ENCODE results near the gene R3HCC1L. TPM values are rescaled to one million over a fixed set of nuclear protein-coding genes. Genes with fewer than 3 reads are reported as not detected.

R3HCC1L gene
- total RNA-seq, 1 donor from 2014 or later, result 18.4 TPM

DNA sequence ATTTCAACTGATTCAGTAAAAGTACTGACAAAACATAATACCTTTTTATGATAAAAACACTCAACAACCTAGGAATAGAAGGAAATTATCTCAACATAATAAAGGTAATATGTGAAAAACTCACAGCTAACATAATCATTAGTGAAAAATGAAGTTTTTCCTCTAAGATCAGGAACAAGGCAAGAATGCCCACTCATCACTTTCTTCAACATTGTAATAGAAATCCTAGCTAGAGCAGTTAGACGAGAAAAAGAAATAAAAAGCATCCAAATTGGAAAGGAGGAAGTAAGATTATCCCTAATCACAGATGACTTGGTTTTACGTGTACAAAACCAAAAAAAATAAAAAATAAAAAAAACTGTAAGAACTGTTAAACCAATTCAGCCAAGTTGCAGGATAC, 58.6 kb downstream of the R3HCC1L start:
- H3K4me3 Mint-ChIP-seq, result no peak overlapping the region
- no peaks in the 10 kb centered on the region for H3K4me1 Mint-ChIP-seq
- peaks cover 20% of the 10 kb centered on the region for H3K9me3 Mint-ChIP-seq
- no peak overlapping the region for H3K27ac Mint-ChIP-seq (ENCODE audit: unreplicated experiment)
- DNase-seq (ENCODE audit: low read depth, low spot score), result no peak
- no peaks in the 10 kb centered on the region for H3K27me3 Mint-ChIP-seq (ENCODE audit: low read depth)
- H3K36me3 Mint-ChIP-seq (ENCODE audit: low read depth), result peaks cover 36% of the 10 kb centered on the region
- TF ChIP-seq, protein P1, sequence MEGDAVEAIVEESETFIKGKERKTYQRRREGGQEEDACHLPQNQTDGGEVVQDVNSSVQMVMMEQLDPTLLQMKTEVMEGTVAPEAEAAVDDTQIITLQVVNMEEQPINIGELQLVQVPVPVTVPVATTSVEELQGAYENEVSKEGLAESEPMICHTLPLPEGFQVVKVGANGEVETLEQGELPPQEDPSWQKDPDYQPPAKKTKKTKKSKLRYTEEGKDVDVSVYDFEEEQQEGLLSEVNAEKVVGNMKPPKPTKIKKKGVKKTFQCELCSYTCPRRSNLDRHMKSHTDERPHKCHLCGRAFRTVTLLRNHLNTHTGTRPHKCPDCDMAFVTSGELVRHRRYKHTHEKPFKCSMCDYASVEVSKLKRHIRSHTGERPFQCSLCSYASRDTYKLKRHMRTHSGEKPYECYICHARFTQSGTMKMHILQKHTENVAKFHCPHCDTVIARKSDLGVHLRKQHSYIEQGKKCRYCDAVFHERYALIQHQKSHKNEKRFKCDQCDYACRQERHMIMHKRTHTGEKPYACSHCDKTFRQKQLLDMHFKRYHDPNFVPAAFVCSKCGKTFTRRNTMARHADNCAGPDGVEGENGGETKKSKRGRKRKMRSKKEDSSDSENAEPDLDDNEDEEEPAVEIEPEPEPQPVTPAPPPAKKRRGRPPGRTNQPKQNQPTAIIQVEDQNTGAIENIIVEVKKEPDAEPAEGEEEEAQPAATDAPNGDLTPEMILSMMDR (conservative IDR thresholded peaks at IDR 0.05), result no peak

DNA sequence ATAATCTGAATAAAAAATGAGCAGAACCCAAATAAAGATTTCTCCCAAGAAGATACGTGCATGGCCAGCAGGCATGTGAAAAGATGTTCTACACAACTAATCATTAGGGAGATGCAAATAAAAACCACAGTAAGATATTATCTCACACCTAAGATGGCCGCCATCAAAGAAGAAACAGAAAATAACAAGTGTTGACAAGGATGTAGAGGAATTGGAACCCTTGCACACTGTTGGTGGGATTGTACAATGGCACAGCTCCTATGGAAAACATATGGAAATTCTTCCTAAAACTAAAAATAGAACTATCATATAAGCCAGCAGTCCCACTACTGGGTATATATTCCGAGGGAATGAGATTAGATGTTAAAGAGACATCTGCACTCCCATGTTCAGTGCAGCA, 60.2 kb downstream of the R3HCC1L start:
- no peak for DNase-seq (ENCODE audit: low read depth, low spot score)
- no peak overlapping the region for H3K4me3 Mint-ChIP-seq
- H3K27ac Mint-ChIP-seq (ENCODE audit: unreplicated experiment), result no peak overlapping the region
- no peaks in the 10 kb centered on the region for H3K27me3 Mint-ChIP-seq (ENCODE audit: low read depth)
- H3K9me3 Mint-ChIP-seq, result peaks cover 20% of the 10 kb centered on the region
- TF ChIP-seq, protein P1 (conservative IDR thresholded peaks at IDR 0.05), result no peak
- no peaks in the 10 kb centered on the region for H3K4me1 Mint-ChIP-seq
- H3K36me3 Mint-ChIP-seq (ENCODE audit: low read depth), result peaks cover 36% of the 10 kb centered on the region

DNA sequence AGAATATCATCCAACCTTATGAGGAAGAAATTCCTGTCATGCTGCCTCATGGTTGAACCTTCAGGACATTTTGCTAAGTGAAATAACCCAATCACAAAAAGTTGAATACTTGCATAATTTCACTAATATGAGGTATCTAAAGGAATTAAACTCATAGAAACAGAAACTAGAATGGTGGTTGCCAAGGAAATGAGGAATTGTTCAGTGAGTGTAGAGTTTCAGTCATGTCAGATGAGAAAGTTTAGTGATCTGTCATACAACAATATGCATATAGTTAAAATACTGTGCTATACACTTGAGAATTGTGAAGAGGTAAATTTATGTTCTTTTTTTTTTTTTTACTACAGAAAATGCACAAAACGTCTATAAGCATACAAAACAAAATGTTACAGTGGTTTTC, 60.7 kb downstream of the R3HCC1L start:
- H3K9me3 Mint-ChIP-seq, result peaks cover 20% of the 10 kb centered on the region
- H3K27me3 Mint-ChIP-seq (ENCODE audit: low read depth), result no peaks in the 10 kb centered on the region
- DNase-seq (ENCODE audit: low read depth, low spot score), result no peak
- no peak overlapping the region for H3K27ac Mint-ChIP-seq (ENCODE audit: unreplicated experiment)
- H3K4me1 Mint-ChIP-seq, result no peaks in the 10 kb centered on the region
- TF ChIP-seq, protein P1 (conservative IDR thresholded peaks at IDR 0.05), result no peak
- no peak overlapping the region for H3K4me3 Mint-ChIP-seq
- H3K36me3 Mint-ChIP-seq (ENCODE audit: low read depth), result peaks cover 31% of the 10 kb centered on the region

DNA sequence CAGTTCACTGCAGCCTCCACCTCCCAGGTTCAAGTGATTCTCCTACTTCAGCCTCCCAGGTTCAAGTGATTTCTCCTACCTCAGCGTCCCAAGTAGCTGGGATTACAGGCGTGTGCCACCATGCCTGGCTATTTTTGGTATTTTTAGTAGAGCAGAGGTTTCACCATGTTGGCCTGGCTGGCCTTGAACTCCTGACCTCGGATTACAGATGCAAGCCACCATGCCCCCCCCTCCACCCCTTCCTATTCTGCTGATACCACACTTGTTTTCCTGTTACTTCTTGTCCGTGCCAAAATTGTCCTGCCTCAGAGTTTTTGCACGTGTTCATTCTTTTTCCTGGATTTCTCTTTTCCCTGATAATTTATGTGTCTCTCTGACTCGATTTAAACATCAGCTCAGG, 62.5 kb downstream of the R3HCC1L start:
- H3K27ac Mint-ChIP-seq (ENCODE audit: unreplicated experiment), result no peak overlapping the region
- H3K4me3 Mint-ChIP-seq, result no peak overlapping the region
- DNase-seq (ENCODE audit: low read depth, low spot score), result no peak
- no peaks in the 10 kb centered on the region for H3K4me1 Mint-ChIP-seq
- H3K27me3 Mint-ChIP-seq (ENCODE audit: low read depth), result no peaks in the 10 kb centered on the region
- peaks cover 20% of the 10 kb centered on the region for H3K36me3 Mint-ChIP-seq (ENCODE audit: low read depth)
- H3K9me3 Mint-ChIP-seq, result peaks cover 16% of the 10 kb centered on the region
- TF ChIP-seq, protein P1 (conservative IDR thresholded peaks at IDR 0.05), result no peak

DNA sequence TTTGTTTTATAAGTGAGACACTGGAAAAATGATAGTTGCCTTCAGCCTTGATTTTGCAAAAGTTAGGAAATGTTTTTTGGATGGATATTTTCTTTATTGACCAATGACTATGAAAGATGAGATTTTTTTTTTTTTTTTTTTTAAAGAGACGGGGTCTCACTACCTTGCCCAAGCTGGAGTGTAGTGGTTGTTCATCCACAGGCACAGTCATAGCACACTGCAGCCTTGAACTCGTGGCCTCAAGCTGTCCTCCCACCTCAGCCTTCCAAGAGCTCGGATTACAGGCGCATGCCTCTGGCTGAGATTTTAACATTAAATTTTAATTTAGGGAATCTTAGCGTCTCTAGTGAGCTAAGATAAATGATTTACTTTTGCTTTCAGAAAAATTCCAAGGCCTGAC, 67.3 kb downstream of the R3HCC1L start:
- TF ChIP-seq, protein P1 (conservative IDR thresholded peaks at IDR 0.05), result no peak
- H3K27ac Mint-ChIP-seq (ENCODE audit: unreplicated experiment), result no peak overlapping the region
- no peaks in the 10 kb centered on the region for H3K4me1 Mint-ChIP-seq
- H3K27me3 Mint-ChIP-seq (ENCODE audit: low read depth), result no peaks in the 10 kb centered on the region
- no peak for DNase-seq (ENCODE audit: low read depth, low spot score)
- no peak overlapping the region for H3K4me3 Mint-ChIP-seq
- no peaks in the 10 kb centered on the region for H3K9me3 Mint-ChIP-seq
- no peaks in the 10 kb centered on the region for H3K36me3 Mint-ChIP-seq (ENCODE audit: low read depth)

DNA sequence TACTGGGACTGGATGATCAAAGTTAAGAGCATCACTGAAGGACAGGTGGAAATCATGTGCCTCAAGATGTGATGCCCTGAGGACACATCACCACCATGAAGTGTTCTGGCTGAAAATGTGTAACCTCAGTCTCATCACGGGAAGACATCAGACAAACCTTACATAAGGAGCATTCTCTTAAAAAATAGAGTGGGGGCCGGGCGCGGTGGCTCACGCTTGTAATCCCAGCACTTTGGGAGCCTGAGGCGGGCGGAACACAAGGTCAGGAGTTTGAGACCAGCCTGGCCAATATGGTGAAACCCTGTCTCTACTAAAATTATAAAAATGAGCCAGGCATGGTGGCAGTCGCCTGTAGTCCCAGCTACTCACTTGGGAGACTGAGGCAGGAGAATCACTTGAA, 67.9 kb downstream of the R3HCC1L start:
- no peak overlapping the region for H3K4me3 Mint-ChIP-seq
- H3K27ac Mint-ChIP-seq (ENCODE audit: unreplicated experiment), result no peak overlapping the region
- H3K9me3 Mint-ChIP-seq, result no peaks in the 10 kb centered on the region
- H3K27me3 Mint-ChIP-seq (ENCODE audit: low read depth), result no peaks in the 10 kb centered on the region
- TF ChIP-seq, protein P1 (conservative IDR thresholded peaks at IDR 0.05), result no peak
- H3K4me1 Mint-ChIP-seq, result no peaks in the 10 kb centered on the region
- no peak for DNase-seq (ENCODE audit: low read depth, low spot score)
- H3K36me3 Mint-ChIP-seq (ENCODE audit: low read depth), result no peaks in the 10 kb centered on the region
